PC-3 (cell line): ENCODE results near the gene CD151. TPM values are rescaled to one million over a fixed set of nuclear protein-coding genes. Genes with fewer than 3 reads are reported as not detected.

Experiments
- ATAC-seq: fragments of 200-7000 bp; cut with Tn5 transposase; 2 replicates; pipeline ENCODE4 v1.9.1; 2020; ENCODE audit warnings: mild to moderate bottlenecking, moderate library complexity
- BruUV-seq: library from RNA; stranded (reverse); fragments of 400-500 nt; replicated peaks from 2 replicates; lab custom pipeline; 2021; lab: Mats Ljungman, UMichigan
- CTCF ChIA-PET: fragments of 300-600 bp; sonication (Branson Sonifier 250); formaldehyde crosslinking; loops from one replicate; lab custom pipeline; 2022; ENCODE audit warnings: antibody characterized with exemption; lab: Charles Lee
- POLR2A ChIA-PET: fragments of 300-600 bp; sonication (Branson Sonifier 250); formaldehyde crosslinking; loops from one replicate; lab custom pipeline; 2022; ENCODE audit warnings: antibody characterized with exemption; ENCODE audit not compliant: unreplicated experiment; lab: Charles Lee
- DNase-seq: peaks from one replicate; pipeline ENCODE4 v3.0.0-alpha.2; 2015
- H2AFZ ChIP-seq: fragments of 300-600 bp; sonication (generic); 2 replicates; pipeline ENCODE4 v1.6.0; 2016; ENCODE audit warnings: antibody characterized with exemption, low read length
- H3F3A ChIP-seq: fragments of 300-600 bp; sonication (generic); one replicate; pipeline ENCODE4 v1.6.0; 2017; ENCODE audit warnings: antibody characterized with exemption, low read length, control low read depth, mild to moderate bottlenecking; ENCODE audit not compliant: unreplicated experiment
- H3K27ac ChIP-seq: fragments of 300-600 bp; sonication (generic); 2 replicates; pipeline ENCODE4 v1.5.1; 2016; ENCODE audit warnings: mild to moderate bottlenecking, low read length
- H3K27me3 ChIP-seq: fragments of 300-600 bp; sonication (generic); 2 replicates; pipeline ENCODE4 v1.6.1; 2016; ENCODE audit warnings: low read length, mixed read lengths
- H3K36me3 ChIP-seq: fragments of 300-600 bp; sonication (generic); 2 replicates; pipeline ENCODE4 v1.6.1; 2016; ENCODE audit warnings: low read depth, mixed run types, low read length, mixed read lengths
- H3K4me1 ChIP-seq: fragments of 300-600 bp; sonication (generic); 2 replicates; pipeline ENCODE4 v1.5.1; 2016; ENCODE audit warnings: low read length; ENCODE audit not compliant: insufficient read depth
- H3K4me2 ChIP-seq: fragments of 300-600 bp; sonication (generic); 2 replicates; pipeline ENCODE4 v1.6.0; 2016; ENCODE audit warnings: low read length
- H3K4me3 ChIP-seq: fragments of 300-600 bp; sonication (generic); 2 replicates; pipeline ENCODE4 v1.5.1; 2016; ENCODE audit warnings: mild to moderate bottlenecking, low read length, mixed read lengths
- H3K79me2 ChIP-seq: fragments of 300-600 bp; sonication (generic); 2 replicates; pipeline ENCODE4 v1.6.1; 2017; ENCODE audit warnings: low read length, mixed read lengths
- H3K9ac ChIP-seq: fragments of 300-600 bp; sonication (generic); 2 replicates; pipeline ENCODE4 v1.6.0; 2016; ENCODE audit warnings: mild to moderate bottlenecking, low read length
- H3K9me2 ChIP-seq: fragments of 300-600 bp; sonication (generic); replicated peaks from 2 replicates; pipeline ENCODE4 v1.6.1; 2016; ENCODE audit warnings: mixed run types, low read length, mixed read lengths
- H3K9me3 ChIP-seq: fragments of 300-600 bp; sonication (generic); 2 replicates; pipeline ENCODE4 v1.6.1; 2016; ENCODE audit warnings: low read length, mixed read lengths
- H4K20me1 ChIP-seq: fragments of 300-600 bp; sonication (generic); 2 replicates; pipeline ENCODE4 v1.6.1; 2016; ENCODE audit warnings: low read length, mixed read lengths
- CTCF ChIP-seq: fragments of 300-600 bp; sonication (generic); conservative IDR thresholded peaks from 2 replicates; pipeline ENCODE4 v1.5.1; 2017; ENCODE audit warnings: antibody characterized with exemption, low read depth, mild to moderate bottlenecking, low read length
- EZH2 ChIP-seq: fragments of 300-600 bp; sonication (generic); IDR thresholded peaks from one replicate; pipeline ENCODE4 v1.6.1; 2017; ENCODE audit warnings: antibody characterized with exemption, mild to moderate bottlenecking, low read length; ENCODE audit not compliant: unreplicated experiment
- EZH2phosphoT487 ChIP-seq: fragments of 300-600 bp; sonication (generic); IDR thresholded peaks from 2 replicates; pipeline ENCODE4 v1.6.1; 2018; ENCODE audit warnings: mild to moderate bottlenecking, antibody characterized with exemption, low read length, borderline replicate concordance
- intact Hi-C: fragments of 100-400 bp; cut with micrococcal nuclease; formaldehyde crosslinking; loops from 2 replicates; pipeline ENCODE4 v1.9.0; 2023
- total RNA-seq: library from RNA; depleted of rRNA; stranded (reverse); fragments of >200 nt; gene quantifications from 2 replicates; pipeline ENCODE4 v1.2.3, GENCODE V29; 2014

Gene CD151
- total RNA-seq, 1 experiment from 2014 or later: 469 TPM

GRCh38 chr11:849951-850774 lies 17.4 kb downstream of the CD151 start:
- intact Hi-C loops: no loop called here
- ATAC-seq (no peak), DNase-seq (no peak)
- no peak overlapping the region for H3K9ac ChIP-seq
- no peaks in the 10 kb centered on the region; the same call in 1 of the 2 replicates for H4K20me1 ChIP-seq
- H3K27me3 ChIP-seq: no peaks in the 10 kb centered on the region
- TF ChIP-seq EZH2phosphoT487 (no peak), EZH2 (no peak), CTCF (no peak)
- no peaks in the 10 kb centered on the region for H3F3A ChIP-seq
- no peaks in the 10 kb centered on the region for H3K9me2 ChIP-seq
- CTCF ChIA-PET: no interaction called here
- POLR2A ChIA-PET: no interaction called here
- no peaks in the 10 kb centered on the region; the same call in 1 of the 2 replicates for H3K36me3 ChIP-seq
- H2AFZ ChIP-seq: no peak overlapping the region
- H3K79me2 ChIP-seq: peaks cover 26% of the 10 kb centered on the region
- no peak overlapping the region for H3K27ac ChIP-seq
- H3K4me3 ChIP-seq: no peak overlapping the region
- no peaks in the 10 kb centered on the region for H3K9me3 ChIP-seq
- peaks cover 15% of the 10 kb centered on the region for H3K4me1 ChIP-seq
- no TSS peak for BruUV-seq
- H3K4me2 ChIP-seq: no peak overlapping the region

- Histone ChIP-seq H3K36me3 (no peaks in the 10 kb centered on the region; the same call in 1 of the 2 replicates), H3K4me1 (peaks cover 6% of the 10 kb centered on the region; the same call in 1 of the 2 replicates), H2AFZ (no peak overlapping the region), H3K9me2 (no peaks in the 10 kb centered on the region), H3K9me3 (no peaks in the 10 kb centered on the region), H3K4me3 (no peak overlapping the region), H3K27ac (no peak overlapping the region), H3K4me2 (no peak overlapping the region), H3K79me2 (peaks cover 16% of the 10 kb centered on the region), H3F3A (no peaks in the 10 kb centered on the region), H4K20me1 (no peaks in the 10 kb centered on the region; the same call in 1 of the 2 replicates), H3K27me3 (no peaks in the 10 kb centered on the region), H3K9ac (no peak overlapping the region)
- POLR2A ChIA-PET: no interaction called here
- intact Hi-C loops: no loop called here
- no peak for TF ChIP-seq EZH2phosphoT487
- TF ChIP-seq CTCF: peak; percentile 21; the same call in 1 of the 2 replicates
- ATAC-seq (no peak), DNase-seq (no peak)
- CTCF ChIA-PET: no interaction called here
- BruUV-seq: no TSS peak
These were observed 18.3 kb downstream of the CD151 start for GRCh38 chr11:850775-851763.
